ENCODE results near the gene PRKCA. TPM values are rescaled to one million over a fixed set of nuclear protein-coding genes. Genes with fewer than 3 reads are reported as not detected.

Gene PRKCA
- total and polyA plus RNA-seq, 2 experiments from 2014 or later = 6.4 to 35.4 TPM

GRCh38 chr17:66762276-66762675, 459.9 kb downstream of the PRKCA start:
- TF ChIP-seq EZH2 (IDR thresholded peaks at IDR 0.05; ENCODE audit: low read depth, unreplicated experiment) = no peak
- no peak for TF ChIP-seq CREB1 (CRISPR knock-in tag; IDR thresholded peaks at IDR 0.05; ENCODE audit: low read depth)
- TF ChIP-seq ZNF331 (CRISPR knock-in tag; IDR thresholded peaks at IDR 0.05; ENCODE audit: low read depth) = no peak
- Mint-ChIP-seq H3K4me3 (no peak overlapping the region), H3K27ac (no peak overlapping the region), H3K27me3 (ENCODE audit: insufficient read depth, low read depth, poor library complexity) (peaks cover 1% of the 10 kb centered on the region), H3K9me3 (no peaks in the 10 kb centered on the region), H3K36me3 (ENCODE audit: low read depth) (no peaks in the 10 kb centered on the region; the same call in 2 of the 3 replicates), H3K4me1 (peaks cover 9% of the 10 kb centered on the region)
- Histone ChIP-seq H3K27me3 (ENCODE audit: insufficient read depth) (no peaks in the 10 kb centered on the region), H2AFZ (no peak overlapping the region), H3F3A (replicated peaks; ENCODE audit: low read depth) (no peaks in the 10 kb centered on the region), H3K9me2 (ENCODE audit: insufficient read depth) (no peaks in the 10 kb centered on the region), H3K79me2 (replicated peaks; ENCODE audit: insufficient read depth) (no peaks in the 10 kb centered on the region), H3K36me3 (ENCODE audit: insufficient read depth) (no peaks in the 10 kb centered on the region), H3K27ac (ENCODE audit: low read depth) (no peak overlapping the region), H3K4me1 (ENCODE audit: insufficient read depth) (peaks cover 12% of the 10 kb centered on the region), H3K4me3 (no peak overlapping the region), H4K20me1 (replicated peaks; ENCODE audit: insufficient read depth) (no peaks in the 10 kb centered on the region), H3K4me2 (no peak overlapping the region)
- DNase-seq (ENCODE audit: low spot score) (no peak), ATAC-seq (no peak)

GRCh38 chr17:66763056-66763455, 460.6 kb downstream of the PRKCA start:
- Histone ChIP-seq H3K27me3 (ENCODE audit: insufficient read depth) (no peaks in the 10 kb centered on the region), H3K9me2 (ENCODE audit: insufficient read depth) (no peaks in the 10 kb centered on the region), H2AFZ (no peak overlapping the region), H3K4me3 (no peak overlapping the region), H3K79me2 (replicated peaks; ENCODE audit: insufficient read depth) (no peaks in the 10 kb centered on the region), H3K4me2 (no peak overlapping the region), H3K4me1 (ENCODE audit: insufficient read depth) (peaks cover 12% of the 10 kb centered on the region), H3K36me3 (ENCODE audit: insufficient read depth) (no peaks in the 10 kb centered on the region), H3F3A (replicated peaks; ENCODE audit: low read depth) (no peaks in the 10 kb centered on the region), H4K20me1 (replicated peaks; ENCODE audit: insufficient read depth) (no peaks in the 10 kb centered on the region), H3K27ac (ENCODE audit: low read depth) (no peak overlapping the region)
- H3K9me3 Mint-ChIP-seq = no peaks in the 10 kb centered on the region
- H3K36me3 Mint-ChIP-seq (ENCODE audit: low read depth) = no peaks in the 10 kb centered on the region; the same call in 2 of the 3 replicates
- no peak for DNase-seq (ENCODE audit: low spot score)
- ATAC-seq = no peak
- H3K4me1 Mint-ChIP-seq = peaks cover 9% of the 10 kb centered on the region
- TF ChIP-seq EZH2 (IDR thresholded peaks at IDR 0.05; ENCODE audit: low read depth, unreplicated experiment) = no peak
- no peak for TF ChIP-seq STAT1 (IDR thresholded peaks at IDR 0.05; ENCODE audit: unreplicated experiment)
- no peak for TF ChIP-seq REST (IDR thresholded peaks at IDR 0.05; ENCODE audit: unreplicated experiment)
- no peak for TF ChIP-seq ZNF331 (CRISPR knock-in tag; IDR thresholded peaks at IDR 0.05; ENCODE audit: low read depth)
- no peak for TF ChIP-seq EZH2phosphoT487 (IDR thresholded peaks at IDR 0.05; ENCODE audit: unreplicated experiment)
- TF ChIP-seq POLR2AphosphoS5 (IDR thresholded peaks at IDR 0.05; ENCODE audit: low read depth) = no peak
- no peak for TF ChIP-seq ETS1 (IDR thresholded peaks at IDR 0.05)
- TF ChIP-seq ZNF114 (CRISPR knock-in tag; IDR thresholded peaks at IDR 0.05) = no peak
- no peak for TF ChIP-seq CTCF (conservative IDR thresholded peaks at IDR 0.05; ENCODE audit: low read depth in 2 of 2)
- no peak for TF ChIP-seq NANOG (IDR thresholded peaks at IDR 0.05; ENCODE audit: borderline replicate concordance)
- no peak for TF ChIP-seq JUNB (IDR thresholded peaks at IDR 0.05; ENCODE audit: unreplicated experiment)
- H3K27ac Mint-ChIP-seq = no peak overlapping the region
- no peaks in the 10 kb centered on the region for H3K27me3 Mint-ChIP-seq (ENCODE audit: insufficient read depth, low read depth, poor library complexity)
- H3K4me3 Mint-ChIP-seq = no peak overlapping the region
